OCI-LY7 (cell line): ENCODE results near the gene DHCR7.

Experiments used
- CTCF ChIP-seq: fragments of 200-600 bp; sonication (generic); conservative IDR thresholded peaks from 2 replicates; pipeline ENCODE4 v1.5.1; 2014; ENCODE audit warnings: mild to moderate bottlenecking, antibody characterized with exemption, low read length, moderate library complexity, mixed read lengths
- EZH2phosphoT487 ChIP-seq: fragments of 200-600 bp; sonication (generic); IDR thresholded peaks from 2 replicates; pipeline ENCODE4 v1.6.1; 2018; ENCODE audit warnings: low read depth, borderline replicate concordance, mild to moderate bottlenecking, mixed run types, antibody characterized with exemption, low read length, moderate library complexity, mixed read lengths

- TF ChIP-seq CTCF (no peak), EZH2phosphoT487 (no peak)
Observed at GRCh38 chr11:71443736-71444445, 4.3 kb downstream of the DHCR7 start.
